ENCODE data around the gene GBF1.

The GBF1 gene

GRCh38 chr10:102287991-102288390 lies 42.7 kb downstream of the GBF1 start:
- no peak overlapping the region for H3K4me3 ChIP-seq (ENCODE audit: low read depth, low read length)
- no peak for TF ChIP-seq CTCF (IDR thresholded peaks at IDR 0.05; ENCODE audit: borderline replicate concordance, insufficient read depth, low read depth, low read length)

- TF ChIP-seq CTCF (IDR thresholded peaks at IDR 0.05; ENCODE audit: borderline replicate concordance, insufficient read depth, low read depth, low read length), result no peak
- H3K4me3 ChIP-seq (ENCODE audit: low read depth, low read length), result no peak overlapping the region
These were observed 44.0 kb downstream of the GBF1 start for GRCh38 chr10:102289356-102289755.

GRCh38 chr10:102289840-102290239 lies 44.5 kb downstream of the GBF1 start:
- H3K4me3 ChIP-seq (ENCODE audit: low read depth, low read length), result no peak overlapping the region
- no peak for TF ChIP-seq CTCF (IDR thresholded peaks at IDR 0.05; ENCODE audit: borderline replicate concordance, insufficient read depth, low read depth, low read length)

GRCh38 chr10:102291221-102291905 lies 46.0 kb downstream of the GBF1 start:
- no peak for TF ChIP-seq CTCF (IDR thresholded peaks at IDR 0.05; ENCODE audit: borderline replicate concordance, insufficient read depth, low read depth, low read length)
- no peak overlapping the region for H3K4me3 ChIP-seq (ENCODE audit: low read depth, low read length)

- TF ChIP-seq CTCF (IDR thresholded peaks at IDR 0.05; ENCODE audit: borderline replicate concordance, insufficient read depth, low read depth, low read length), result no peak
- no peak overlapping the region for H3K4me3 ChIP-seq (ENCODE audit: low read depth, low read length)
These were observed 51.8 kb downstream of the GBF1 start for GRCh38 chr10:102297101-102297500.

- no peak overlapping the region for H3K4me3 ChIP-seq (ENCODE audit: low read depth, low read length)
- no peak for TF ChIP-seq CTCF (IDR thresholded peaks at IDR 0.05; ENCODE audit: borderline replicate concordance, insufficient read depth, low read depth, low read length)
These were observed 53.6 kb downstream of the GBF1 start for GRCh38 chr10:102298899-102299298.

GRCh38 chr10:102299873-102300272 lies 54.5 kb downstream of the GBF1 start:
- no peak for TF ChIP-seq CTCF (IDR thresholded peaks at IDR 0.05; ENCODE audit: borderline replicate concordance, insufficient read depth, low read depth, low read length)
- H3K4me3 ChIP-seq (ENCODE audit: low read depth, low read length), result no peak overlapping the region

Measured in GM12875 (cell line).